SK-N-MC (cell line): ENCODE results near the gene CELSR3.

Source experiments
- EZH2 ChIP-seq: fragments of 200-600 bp; sonication (generic); IDR thresholded peaks from one replicate; pipeline ENCODE4 v1.6.1; 2017; ENCODE audit warnings: antibody characterized with exemption
- POLR2AphosphoS5 ChIP-seq: IDR thresholded peaks from 2 replicates; pipeline ENCODE4 v1.6.1; 2012; ENCODE audit warnings: mild to moderate bottlenecking, low read depth, low read length, borderline replicate concordance

DNA sequence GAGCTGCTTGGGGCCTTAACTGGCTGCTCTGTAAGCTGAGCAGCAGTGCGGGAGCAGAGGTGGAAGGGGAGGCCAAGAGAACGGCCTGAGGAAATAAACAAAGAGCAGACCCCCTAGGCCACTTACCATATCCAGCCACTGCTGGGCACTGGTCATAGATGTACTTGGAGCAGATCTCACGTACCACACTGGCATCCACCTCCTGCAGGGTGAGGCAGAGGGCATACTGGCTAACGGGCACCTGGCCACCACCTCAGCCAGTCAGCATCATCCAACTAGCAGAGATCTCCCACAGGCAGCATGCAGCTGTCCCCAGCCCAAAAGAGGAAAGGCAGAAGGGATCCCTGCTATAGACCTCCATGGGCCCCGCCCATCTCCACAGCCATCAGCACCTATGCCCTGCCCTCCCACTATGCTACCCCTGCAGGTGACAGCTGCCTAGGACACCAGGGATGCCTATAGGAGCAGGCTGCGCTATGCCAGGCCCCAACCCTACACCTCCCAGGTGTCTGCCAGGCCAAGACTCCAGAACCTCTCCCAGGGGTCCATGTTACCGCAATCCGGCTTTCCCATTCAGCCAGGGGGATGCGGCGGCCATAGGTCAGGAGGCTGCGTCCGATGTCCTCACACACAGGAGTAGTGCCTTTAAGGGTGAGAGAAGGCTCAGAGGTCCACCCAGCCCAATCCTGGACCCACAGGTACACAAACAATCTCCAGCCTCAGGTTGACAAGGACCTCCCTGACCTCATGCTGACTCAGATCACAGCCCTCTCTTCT lies 63.0 kb downstream of the CELSR3 start:
- TF ChIP-seq EZH2: no peak
- 0 out of 2 replicates have a peak, but pooled peaks have one; percentile 10 for TF ChIP-seq POLR2AphosphoS5
